GM18520 (cell line): ENCODE measurements around the gene GALNT11.
"Not testable (repeated sequence)": the region's sequence is repeated elsewhere in the genome, so short reads cannot be mapped to it uniquely, and the experiment has no call there.

ENCODE experiments used
- ATAC-seq: cut with Tn5 transposase; IDR thresholded peaks from one replicate; pipeline ENCODE4 v1.9.1; 2021; ENCODE audit not compliant: unreplicated experiment

Gene GALNT11

GRCh38 chr7:152025077-152025936 lies at the start of gene GALNT11:
Gene GALNT11, plus strand, starts transcription at chr7:152025674. Its CDS starts 68,554 bp downstream, at chr7:152094228.
- ATAC-seq: peak; percentile 97

GRCh38 chr7:151978616-151979015 lies 46.9 kb upstream of the GALNT11 start:
- no peak for ATAC-seq

- ATAC-seq: no peak
Observed at GRCh38 chr7:151981223-151981622, 44.3 kb upstream of the GALNT11 start.

GRCh38 chr7:151982806-151983205 lies 42.7 kb upstream of the GALNT11 start:
- no peak for ATAC-seq

- no peak for ATAC-seq
Observed at GRCh38 chr7:151984612-151985011, 40.9 kb upstream of the GALNT11 start.

- ATAC-seq: no peak
Observed at GRCh38 chr7:151987748-151988529, 37.5 kb upstream of the GALNT11 start.

- no peak for ATAC-seq
Observed at GRCh38 chr7:151992375-151992774, 33.1 kb upstream of the GALNT11 start.

- ATAC-seq: no peak
Observed at GRCh38 chr7:151993977-151994676, 31.3 kb upstream of the GALNT11 start.

- ATAC-seq: no peak
Observed at GRCh38 chr7:151999424-152000090, 25.9 kb upstream of the GALNT11 start.

- ATAC-seq: no peak
Observed at GRCh38 chr7:152000191-152000590, 25.3 kb upstream of the GALNT11 start.

- ATAC-seq: no peak
Observed at GRCh38 chr7:152006336-152006735, 19.1 kb upstream of the GALNT11 start.

- no peak for ATAC-seq
Observed at GRCh38 chr7:152011860-152012259, 13.6 kb upstream of the GALNT11 start.

GRCh38 chr7:152013230-152013629 lies 12.2 kb upstream of the GALNT11 start:
- no peak for ATAC-seq

GRCh38 chr7:152013974-152014373 lies 11.5 kb upstream of the GALNT11 start:
- ATAC-seq: no peak

- no peak for ATAC-seq
Observed at GRCh38 chr7:152014722-152015121, 10.8 kb upstream of the GALNT11 start.

GRCh38 chr7:152015600-152015999 lies 9.9 kb upstream of the GALNT11 start:
- ATAC-seq: no peak

- no peak for ATAC-seq
Observed at GRCh38 chr7:152016947-152017346, 8.5 kb upstream of the GALNT11 start.

GRCh38 chr7:152017683-152018082 lies 7.8 kb upstream of the GALNT11 start:
- not testable (repeated sequence) for ATAC-seq

- not testable (repeated sequence) for ATAC-seq
Observed at GRCh38 chr7:152021740-152022139, 3.7 kb upstream of the GALNT11 start.

- no peak for ATAC-seq
Observed at GRCh38 chr7:152025937-152026890, 740 bp downstream of the GALNT11 start.
